GM18951 (cell line): ENCODE results near the gene LSMEM2.

Source experiments
- POLR2A ChIP-seq: IDR thresholded peaks from 4 replicates; pipeline ENCODE4 v1.6.1; 2011; ENCODE audit warnings: mild to moderate bottlenecking; ENCODE audit not compliant: insufficient read length, insufficient read depth; ENCODE audit errors: extremely low read depth
- in situ Hi-C: fragments of 300-500 bp; cut with MboI; formaldehyde crosslinking; loops from one replicate; pipeline ENCODE4 v1.12.0; 2022; ENCODE audit warnings: low sequenced_read_pairs, mixed read lengths, inconsistent platforms; ENCODE audit not compliant: unreplicated experiment

The LSMEM2 gene

DNA sequence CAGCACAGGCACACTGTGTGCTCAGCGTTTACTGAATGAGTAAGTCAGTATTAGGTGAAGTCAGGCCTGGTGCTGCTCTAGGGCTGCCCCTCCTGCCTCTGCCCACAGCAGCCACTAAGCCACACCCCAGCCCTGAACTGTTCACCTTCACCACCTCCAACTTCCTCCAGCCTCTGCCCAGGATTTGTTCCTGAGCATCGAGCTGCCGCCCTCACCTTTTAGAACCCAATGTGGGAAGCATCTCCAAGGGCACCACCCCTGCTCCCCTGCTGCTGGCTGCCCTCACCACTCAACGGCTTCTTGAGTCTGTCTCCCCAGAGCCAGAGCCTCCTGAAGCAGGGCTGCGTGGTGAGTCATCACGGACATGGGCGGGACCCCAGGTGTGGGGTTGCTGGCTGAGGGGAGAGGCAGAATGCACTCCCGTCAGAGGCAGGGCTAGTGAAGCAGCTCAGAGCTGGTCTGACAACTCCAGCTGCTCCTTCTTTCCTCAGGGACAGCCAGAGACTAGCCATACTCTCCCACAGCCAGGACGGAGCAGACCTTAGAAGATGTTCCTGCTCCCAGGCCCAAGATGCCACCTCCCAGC, 37.9 kb downstream of the LSMEM2 start:
- in situ Hi-C loops: no loop called here
- no peak for TF ChIP-seq POLR2A

- in situ Hi-C loops: no loop called here
- no peak for TF ChIP-seq POLR2A
These were observed 38.4 kb downstream of the LSMEM2 start for GRCh38 chr3:50317300-50317699.

GRCh38 chr3:50318163-50318562, 39.3 kb downstream of the LSMEM2 start:
- in situ Hi-C loops: no loop called here
- TF ChIP-seq POLR2A: no peak

DNA sequence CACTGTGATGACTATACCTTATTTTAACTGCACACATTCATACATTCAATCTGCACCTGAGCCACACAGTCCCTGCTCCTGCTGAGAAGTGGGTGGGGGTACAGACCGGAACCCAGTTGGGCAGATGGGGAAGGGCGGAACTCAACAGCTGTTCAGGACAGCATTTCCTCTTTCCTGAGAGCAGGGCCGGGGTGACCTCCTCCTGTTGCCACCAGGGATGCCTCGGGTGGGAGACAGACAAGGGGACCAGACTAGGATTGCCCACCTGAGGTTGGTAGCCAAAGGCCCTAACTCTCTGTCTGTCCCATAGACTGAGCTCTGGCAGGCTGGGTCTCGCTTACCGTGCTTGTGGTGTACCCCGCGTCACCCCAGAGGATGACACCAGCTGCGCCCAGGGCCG, 39.7 kb downstream of the LSMEM2 start:
- in situ Hi-C loops: no loop called here
- no peak for TF ChIP-seq POLR2A

GRCh38 chr3:50319181-50319893, 40.5 kb downstream of the LSMEM2 start:
- in situ Hi-C loops: no loop called here
- TF ChIP-seq POLR2A: no peak

GRCh38 chr3:50319894-50320625, 41.2 kb downstream of the LSMEM2 start:
- in situ Hi-C loops: no loop called here
- no peak for TF ChIP-seq POLR2A

DNA sequence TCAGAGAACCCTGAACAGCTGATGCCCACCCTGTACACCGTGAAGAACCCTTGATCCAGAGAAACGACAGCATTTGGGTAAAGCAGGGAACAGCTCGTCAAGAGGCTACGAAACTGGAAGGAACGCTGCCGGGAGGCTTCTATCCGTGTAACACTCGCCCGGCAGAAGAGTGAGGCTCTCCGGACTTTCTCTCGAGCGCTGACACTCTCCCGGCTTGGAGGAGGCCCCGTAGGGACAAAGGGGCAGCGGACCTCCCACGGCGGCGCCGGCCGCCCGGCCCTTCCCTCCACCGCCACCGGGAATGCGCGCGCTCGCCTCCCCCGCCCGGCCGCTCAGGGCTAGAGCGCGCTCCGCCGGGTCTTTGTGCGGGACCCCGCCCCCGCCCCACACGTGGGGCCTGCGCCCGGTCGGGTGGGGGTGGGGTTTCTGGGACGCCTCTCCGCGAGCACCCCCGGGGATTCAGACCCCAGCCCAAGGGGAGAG, 42.0 kb downstream of the LSMEM2 start:
- TF ChIP-seq POLR2A: no peak
- in situ Hi-C loops: no loop called here

DNA sequence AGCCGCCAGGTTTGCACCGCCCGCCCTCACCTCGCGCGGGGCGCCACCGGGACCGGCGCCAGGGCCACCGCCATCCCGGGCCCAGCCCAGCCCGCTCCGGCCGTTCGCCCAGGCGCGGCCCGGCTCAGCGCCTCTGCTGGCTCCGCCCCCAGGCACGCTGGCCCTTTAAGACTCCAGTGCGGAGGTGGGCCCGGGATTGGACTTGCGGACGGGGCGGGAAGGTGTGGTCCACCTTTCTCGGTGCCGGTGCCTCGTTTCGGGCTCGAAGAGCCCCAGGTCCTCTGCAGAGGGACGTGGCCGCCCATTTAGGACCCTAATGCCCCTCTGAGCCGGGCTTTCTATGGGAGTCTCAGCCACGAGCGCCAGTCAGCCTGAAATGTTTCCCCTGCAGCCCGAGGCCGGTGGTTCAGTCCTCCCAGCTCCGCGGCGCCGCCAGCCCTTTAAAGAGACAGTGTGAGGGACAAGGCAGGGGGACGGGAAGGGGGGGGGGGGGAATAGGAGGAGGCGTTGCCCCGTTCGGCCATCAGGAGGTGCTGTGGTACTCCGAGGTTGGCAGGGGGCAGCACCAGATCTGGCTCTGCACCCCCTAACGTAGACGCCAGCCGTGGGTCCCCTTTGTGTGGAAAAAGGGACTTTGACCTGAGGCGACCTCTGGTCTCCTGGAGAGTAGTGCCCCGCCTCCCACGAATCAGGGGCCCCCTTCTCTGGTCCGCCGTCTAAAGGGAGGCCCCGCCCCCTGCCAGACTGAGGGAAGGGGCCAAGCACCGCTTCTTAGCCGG, 42.6 kb downstream of the LSMEM2 start:
- peak; percentile 85 for TF ChIP-seq POLR2A
- in situ Hi-C loops: no loop called here

- in situ Hi-C loops: no loop called here
- TF ChIP-seq POLR2A: no peak
These were observed 43.2 kb downstream of the LSMEM2 start for GRCh38 chr3:50322115-50322385.

DNA sequence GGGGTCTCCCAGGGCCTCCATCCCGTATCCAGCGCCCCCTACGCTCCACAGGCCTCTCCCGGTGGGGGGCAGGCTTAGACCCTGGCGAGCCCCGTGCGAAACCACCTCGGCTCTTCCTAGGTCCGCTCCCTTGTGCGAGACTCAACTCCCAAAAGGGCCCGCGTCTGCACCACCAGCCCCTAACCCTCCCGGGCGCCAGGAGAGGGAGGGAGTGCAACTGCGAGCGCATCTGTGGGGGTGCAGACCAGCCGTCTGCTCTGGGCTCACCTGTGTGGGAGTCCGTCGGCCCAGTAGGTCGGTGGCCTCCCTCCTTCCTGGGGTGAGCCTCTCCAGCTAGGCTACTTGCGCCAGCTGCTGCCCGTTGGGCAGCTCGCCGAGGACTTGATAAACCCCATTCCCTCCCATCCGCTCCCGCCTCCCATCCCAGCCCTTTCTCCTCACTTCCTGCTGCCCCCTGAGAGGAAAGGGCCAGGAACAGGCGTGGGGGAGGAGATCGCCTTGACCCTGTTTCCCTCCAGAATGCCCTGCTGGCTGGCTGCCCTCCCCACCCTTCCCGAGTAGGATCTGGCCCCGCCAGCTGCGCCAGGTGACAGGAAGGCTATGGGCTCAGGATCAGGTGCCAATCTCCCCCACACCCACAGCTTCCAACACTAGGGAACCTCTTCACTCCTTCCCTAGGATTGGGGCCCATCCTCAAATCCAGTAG, 43.7 kb downstream of the LSMEM2 start, which contains the start of gene HYAL2:
HYAL2 (minus strand) TSS at position 360 of the 706 bp plus-strand sequence. CDS start 2,256 bp downstream, outside the sequence.
- no peak for TF ChIP-seq POLR2A
- in situ Hi-C loops: no loop called here

GRCh38 chr3:50323092-50323600, 44.3 kb downstream of the LSMEM2 start:
- in situ Hi-C loops: no loop called here
- TF ChIP-seq POLR2A: no peak

- TF ChIP-seq POLR2A: peak; percentile 19
- in situ Hi-C loops: no loop called here
These were observed 44.8 kb downstream of the LSMEM2 start for GRCh38 chr3:50323614-50324199.

- in situ Hi-C loops: no loop called here
These were observed 45.6 kb downstream of the LSMEM2 start for GRCh38 chr3:50324351-50325112.

More at GRCh38 chr3:50324351-50325112, 45.6 kb downstream of the LSMEM2 start:
- TF ChIP-seq POLR2A: no peak
